GM18502 (cell line): Measurements from ENCODE around the gene MEF2D.

Experiments
- ATAC-seq: cut with Tn5 transposase; IDR thresholded peaks from one replicate; pipeline ENCODE4 v1.9.1; 2021; ENCODE audit warnings: mild to moderate bottlenecking; ENCODE audit not compliant: unreplicated experiment, poor library complexity

Gene MEF2D

GRCh38 chr1:156525071-156525501 is 24.5 kb upstream of the MEF2D start:
- no peak for ATAC-seq

- no peak for ATAC-seq
These were observed 23.9 kb upstream of the MEF2D start for GRCh38 chr1:156524481-156524869.

- no peak for ATAC-seq
These were observed 23.4 kb upstream of the MEF2D start for GRCh38 chr1:156523801-156524480.

GRCh38 chr1:156522443-156522970 is 21.9 kb upstream of the MEF2D start:
- ATAC-seq: no peak

- no peak for ATAC-seq
These were observed 17.2 kb upstream of the MEF2D start for GRCh38 chr1:156517748-156518147.

GRCh38 chr1:156516821-156517220 is 16.2 kb upstream of the MEF2D start:
- ATAC-seq: no peak

GRCh38 chr1:156515956-156516355 is 15.4 kb upstream of the MEF2D start:
- no peak for ATAC-seq

- ATAC-seq: no peak
These were observed 12.6 kb upstream of the MEF2D start for GRCh38 chr1:156513185-156513584.

GRCh38 chr1:156511644-156512043 is 11.1 kb upstream of the MEF2D start:
- ATAC-seq: no peak

- no peak for ATAC-seq
These were observed 10.1 kb upstream of the MEF2D start for GRCh38 chr1:156510709-156511108.

GRCh38 chr1:156509424-156510034 is 9.0 kb upstream of the MEF2D start:
- ATAC-seq: no peak

- ATAC-seq: no peak
These were observed 8.3 kb upstream of the MEF2D start for GRCh38 chr1:156508955-156509234.

GRCh38 chr1:156508205-156508954 is 7.8 kb upstream of the MEF2D start:
- ATAC-seq: no peak

- no peak for ATAC-seq
These were observed 5.9 kb upstream of the MEF2D start for GRCh38 chr1:156506450-156506849.

GRCh38 chr1:156505679-156506298 is 5.2 kb upstream of the MEF2D start:
- ATAC-seq: no peak

GRCh38 chr1:156504821-156505678 is 4.5 kb upstream of the MEF2D start:
- ATAC-seq: peak; percentile 36

GRCh38 chr1:156504438-156504813 is 3.9 kb upstream of the MEF2D start:
- ATAC-seq: no peak

- no peak for ATAC-seq
These were observed 3.3 kb upstream of the MEF2D start for GRCh38 chr1:156503698-156504437.

GRCh38 chr1:156502894-156503697 is 2.5 kb upstream of the MEF2D start:
- ATAC-seq: no peak
